A549 (cell line): ENCODE measurements around the gene CSAD.

Source experiments
- CHD4 ChIP-seq: fragments of 200-600 bp; sonication (generic); IDR thresholded peaks from 2 replicates; pipeline ENCODE4 v1.6.1; 2016; ENCODE audit warnings: antibody characterized with exemption, mild to moderate bottlenecking, borderline replicate concordance
- EP300 ChIP-seq, 2 experiments: fragments of >200 bp; sonication (Bioruptor Twin); formaldehyde crosslinking; IDR thresholded peaks; 2 replicates in 1 of 2; 3 replicates in 1 of 2; pipeline ENCODE4 v1.6.1; 2016 to 2017
- MAFK ChIP-seq: fragments of 450-650 bp; IDR thresholded peaks from 2 replicates; pipeline ENCODE4 v1.6.1; 2014; ENCODE audit not compliant: partially characterized antibody
- POLR2A ChIP-seq: IDR thresholded peaks from 2 replicates; pipeline ENCODE4 v1.6.1; 2012; ENCODE audit warnings: mild to moderate bottlenecking, low read length
- ZNF302 ChIP-seq: fragments of 250-450 bp; sonication (Bioruptor Pico); IDR thresholded peaks from 2 replicates; pipeline ENCODE4 v1.9.0; 2021; ENCODE audit warnings: inconsistent platforms, mild to moderate bottlenecking, moderate library complexity
- TF ChIP-seq, protein P1 (sequence below): fragments of >200 bp; sonication (Bioruptor Twin); formaldehyde crosslinking; IDR thresholded peaks from 3 replicates; pipeline ENCODE4 v1.5.1; 2016

DNA sequence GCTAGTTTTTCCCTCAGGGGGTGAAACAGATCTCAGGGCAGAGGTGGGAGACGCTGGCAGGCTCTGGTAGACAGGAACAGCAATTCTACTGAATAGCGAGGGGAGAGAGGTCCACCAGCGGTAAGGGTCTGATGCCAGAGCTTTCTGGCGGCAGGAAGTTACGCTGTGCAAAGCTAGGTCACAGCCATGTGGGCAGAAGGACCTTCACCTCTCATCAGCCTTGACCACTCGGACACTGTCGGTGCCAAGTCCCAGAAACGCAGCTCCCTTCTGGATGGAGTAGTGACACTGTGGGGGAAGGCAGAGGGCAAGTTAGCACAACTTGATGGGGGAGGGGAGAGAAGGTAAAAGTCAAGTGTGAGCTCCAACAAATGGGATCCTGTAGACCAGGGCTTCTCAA, 10.5 kb downstream of the CSAD start:
- TF ChIP-seq, protein P1, sequence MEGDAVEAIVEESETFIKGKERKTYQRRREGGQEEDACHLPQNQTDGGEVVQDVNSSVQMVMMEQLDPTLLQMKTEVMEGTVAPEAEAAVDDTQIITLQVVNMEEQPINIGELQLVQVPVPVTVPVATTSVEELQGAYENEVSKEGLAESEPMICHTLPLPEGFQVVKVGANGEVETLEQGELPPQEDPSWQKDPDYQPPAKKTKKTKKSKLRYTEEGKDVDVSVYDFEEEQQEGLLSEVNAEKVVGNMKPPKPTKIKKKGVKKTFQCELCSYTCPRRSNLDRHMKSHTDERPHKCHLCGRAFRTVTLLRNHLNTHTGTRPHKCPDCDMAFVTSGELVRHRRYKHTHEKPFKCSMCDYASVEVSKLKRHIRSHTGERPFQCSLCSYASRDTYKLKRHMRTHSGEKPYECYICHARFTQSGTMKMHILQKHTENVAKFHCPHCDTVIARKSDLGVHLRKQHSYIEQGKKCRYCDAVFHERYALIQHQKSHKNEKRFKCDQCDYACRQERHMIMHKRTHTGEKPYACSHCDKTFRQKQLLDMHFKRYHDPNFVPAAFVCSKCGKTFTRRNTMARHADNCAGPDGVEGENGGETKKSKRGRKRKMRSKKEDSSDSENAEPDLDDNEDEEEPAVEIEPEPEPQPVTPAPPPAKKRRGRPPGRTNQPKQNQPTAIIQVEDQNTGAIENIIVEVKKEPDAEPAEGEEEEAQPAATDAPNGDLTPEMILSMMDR = no peak
- TF ChIP-seq CHD4 (no peak), MAFK (no peak), POLR2A (no peak), ZNF302 (no peak), EP300 (IDR thresholded peaks at IDR 0.05) (no peak)
